ENCODE data around the gene HIGD2A. TPM values are rescaled to one million over a fixed set of nuclear protein-coding genes. Genes with fewer than 3 reads are reported as not detected.

Gene HIGD2A
- polyA plus RNA-seq, 1 of the 3 experiments (the other 2 are of a cell fraction) = 211 TPM

GRCh38 chr5:176366232-176366894 lies 22.2 kb upstream of the HIGD2A start:
- CTCF ChIA-PET = no interaction called here

GRCh38 chr5:176368726-176369125 lies 19.8 kb upstream of the HIGD2A start:
- ChIA-PET POLR2A (no interaction called here), CTCF (interaction anchor here (0.9 kb wide), 1 partner anchor 639 kb away, joined by 3 read pairs; no protein-coding TSS in a partner anchor)
- no peak overlapping the region for H3K27ac ChIP-seq (ENCODE audit: low read depth in 2 of 2, low read length in 1 of 2)
- H3K36me3 ChIP-seq (replicated peaks in 1 of 2; ENCODE audit: control insufficient read depth in 1 of 2, insufficient read depth in 2 of 2, low read length in 1 of 2) = peaks cover 4 to 25% of the 10 kb centered on the region in 2 experiments
- H3K4me3 ChIP-seq (ENCODE audit: low read depth in 2 of 2, low read length in 1 of 2) = no peak overlapping the region
- H3K79me2 ChIP-seq (ENCODE audit: insufficient read depth) = no peaks in the 10 kb centered on the region
- no peak for DNase-seq
- peaks cover 0 to 11% of the 10 kb centered on the region in 2 experiments; a peak in 1 of 4 replicates for H3K4me1 ChIP-seq (ENCODE audit: control insufficient read depth in 1 of 2, insufficient read depth in 2 of 2, low read depth in 1 of 2, low read length in 1 of 2)
- H2AFZ ChIP-seq (ENCODE audit: low read depth) = no peak overlapping the region
- H3K9ac ChIP-seq = no peak overlapping the region
- WGBS (ENCODE audit: low lambda C conversion rate) = 90% methylated on average over 11 of the region's 13 CpGs
- H3K27me3 ChIP-seq (ENCODE audit: insufficient read depth) = no peaks in the 10 kb centered on the region
- no peak overlapping the region for H3K4me2 ChIP-seq
- no peaks in the 10 kb centered on the region for H3K9me3 ChIP-seq
- H4K20me1 ChIP-seq (ENCODE audit: insufficient read depth) = no peaks in the 10 kb centered on the region
- no peaks in the 10 kb centered on the region for H3K9me2 ChIP-seq
- TF ChIP-seq NFIC (IDR thresholded peaks at IDR 0.05; ENCODE audit: borderline replicate concordance) (no peak), PBX3 (IDR thresholded peaks at IDR 0.05) (no peak), EP300 (IDR thresholded peaks at IDR 0.05; ENCODE audit: borderline replicate concordance in 1 of 2, low read depth in 1 of 2, low read length in 1 of 2) (no peak), NRF1 (IDR thresholded peaks at IDR 0.05; ENCODE audit: low read depth, low read length) (no peak), IRF3 (IDR thresholded peaks at IDR 0.05; ENCODE audit: low read depth, low read length) (no peak), MXI1 (IDR thresholded peaks at IDR 0.05; ENCODE audit: low read depth, low read length) (no peak), CTCF (IDR thresholded peaks at IDR 0.05) (no peak), USF2 (IDR thresholded peaks at IDR 0.05; ENCODE audit: borderline replicate concordance, low read depth, low read length) (no peak), RAD21 (IDR thresholded peaks at IDR 0.05; ENCODE audit: low read length) (no peak), YY1 (IDR thresholded peaks at IDR 0.05; ENCODE audit: low read depth) (no peak), REST (IDR thresholded peaks at IDR 0.05; ENCODE audit: low read depth, low read length) (no peak), FOXM1 (IDR thresholded peaks at IDR 0.05; ENCODE audit: low read depth) (no peak), TAF1 (IDR thresholded peaks at IDR 0.05; ENCODE audit: borderline replicate concordance, low read depth, low read length) (no peak), TEAD4 (IDR thresholded peaks at IDR 0.05; ENCODE audit: borderline replicate concordance, insufficient read depth) (no peak), FOXJ3 (CRISPR knock-in tag; IDR thresholded peaks at IDR 0.05) (no peak), JUND (IDR thresholded peaks at IDR 0.05) (no peak), RXRA (IDR thresholded peaks at IDR 0.05; ENCODE audit: borderline replicate concordance, low read depth) (no peak)
- peaks cover 1% of the 10 kb centered on the region for H3F3A ChIP-seq (replicated peaks; ENCODE audit: insufficient read depth)

More at GRCh38 chr5:176366232-176366894, 22.2 kb upstream of the HIGD2A start:
- peak overlapping the region; percentile 75 for H3K9ac ChIP-seq
- no peak for TF ChIP-seq NFIC (IDR thresholded peaks at IDR 0.05; ENCODE audit: borderline replicate concordance)
- peak overlapping the region in 1 of 2 experiments; percentile 80; a peak in 3 of 4 replicates for H3K27ac ChIP-seq (ENCODE audit: low read depth in 2 of 2, low read length in 1 of 2)
- H3K4me2 ChIP-seq = peak overlapping the region; percentile 98
- H3K79me2 ChIP-seq (ENCODE audit: insufficient read depth) = peaks cover 2% of the 10 kb centered on the region; the same call in 1 of the 2 replicates
- peaks cover 3% of the 10 kb centered on the region for H3F3A ChIP-seq (replicated peaks; ENCODE audit: insufficient read depth)
- POLR2A ChIA-PET = interaction anchor here (0.5 to 0.7 kb wide), 2 partner anchors 17 to 171 kb away, joined by 3 read pairs; partner anchors contain the start of gene RNF44
- DNase-seq = no peak
- peaks cover 4 to 20% of the 10 kb centered on the region in 2 experiments for H3K36me3 ChIP-seq (replicated peaks in 1 of 2; ENCODE audit: control insufficient read depth in 1 of 2, insufficient read depth in 2 of 2, low read length in 1 of 2)
- no peaks in the 10 kb centered on the region for H3K9me2 ChIP-seq
- H4K20me1 ChIP-seq (ENCODE audit: insufficient read depth) = no peaks in the 10 kb centered on the region
- whole genome bisulfite sequencing (ENCODE audit: low lambda C conversion rate) = 62% methylated on average over 29 of the region's 38 CpGs
- peak overlapping the region; percentile 97; the same call in 1 of the 2 replicates for H2AFZ ChIP-seq (ENCODE audit: low read depth)
- H3K27me3 ChIP-seq (ENCODE audit: insufficient read depth) = no peaks in the 10 kb centered on the region
- H3K9me3 ChIP-seq = no peaks in the 10 kb centered on the region
- H3K4me1 ChIP-seq (ENCODE audit: control insufficient read depth in 1 of 2, insufficient read depth in 2 of 2, low read depth in 1 of 2, low read length in 1 of 2) = peaks cover 0 to 16% of the 10 kb centered on the region in 2 experiments; a peak in 1 of 4 replicates
- H3K4me3 ChIP-seq (ENCODE audit: low read depth in 2 of 2, low read length in 1 of 2) = peak overlapping the region; percentile 70 to 87

Data from SK-N-SH (cell line).